GM23338 (cell line): Measurements from ENCODE around the gene ADAT3.

ENCODE experiments used
- CTCF ChIP-seq, 2 experiments: fragments of 200-600 bp in 1 of 2; sonication (generic) in 1 of 2; conservative IDR thresholded peaks; 2 replicates each; pipeline versions ENCODE4 v1.5.1 to v1.6.1; 2016 to 2017; ENCODE audit warnings: antibody characterized with exemption in 2 of 2, low read depth in 2 of 2, mild to moderate bottlenecking in 2 of 2, moderate library complexity in 1 of 2
- POLR2AphosphoS5 ChIP-seq: IDR thresholded peaks from 2 replicates; pipeline ENCODE4 v1.6.1; 2016; ENCODE audit warnings: antibody characterized with exemption, low read depth

- TF ChIP-seq CTCF (conservative IDR thresholded peaks at IDR 0.05; ENCODE audit: low read depth in 2 of 2) (no peak), POLR2AphosphoS5 (no peak)
Observed at GRCh38 chr19:1883784-1884183, 21.4 kb upstream of the ADAT3 start.
